ENCODE results near the gene NTN4. TPM values are rescaled to one million over a fixed set of nuclear protein-coding genes. Genes with fewer than 3 reads are reported as not detected.

The NTN4 gene
- total RNA-seq, 1 experiment from 2014 or later = 0.17 TPM

DNA sequence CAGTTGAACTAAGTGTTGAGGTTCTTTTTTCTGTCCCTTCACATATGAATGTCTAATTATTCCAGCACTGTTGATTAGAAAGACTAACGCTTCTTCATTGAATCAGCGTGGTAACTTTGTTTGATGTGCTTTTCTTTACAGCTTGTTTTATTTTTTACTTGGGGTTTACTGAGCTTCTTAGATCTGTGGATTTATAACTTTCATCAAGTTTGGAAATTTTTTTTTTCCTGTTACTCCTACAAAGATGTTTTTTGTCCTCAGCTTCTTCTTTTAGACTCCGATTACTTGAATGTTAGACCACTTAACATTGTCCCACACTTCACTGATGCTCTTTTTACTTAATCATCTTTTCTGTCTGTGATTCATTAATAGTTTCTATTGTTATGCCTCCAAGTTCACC lies 31.5 kb downstream of the NTN4 start:
- Histone ChIP-seq H3T11ph (ENCODE audit: low read length) (no peak overlapping the region), H3K56ac (ENCODE audit: insufficient read length, low read depth, low read length) (no peak overlapping the region), H3K79me2 (ENCODE audit: insufficient read depth, low read length) (no peaks in the 10 kb centered on the region), H2BK5ac (ENCODE audit: insufficient read length, low read length) (no peak overlapping the region), H4K8ac (replicated peaks; ENCODE audit: insufficient read length, low read depth, low read length) (no peak overlapping the region), H3K9ac (ENCODE audit: extremely low read depth, insufficient read length, low read length) (no peak overlapping the region), H4K91ac (ENCODE audit: insufficient read length, low read depth, low read length) (no peak overlapping the region), H2BK120ac (ENCODE audit: low read depth, low read length, poor library complexity, severe bottlenecking) (no peak overlapping the region), H3K18ac (ENCODE audit: insufficient read length, low read depth, low read length) (no peak overlapping the region), H2BK20ac (ENCODE audit: low read depth, low read length, poor library complexity, severe bottlenecking) (no peak overlapping the region), H3K27ac (ENCODE audit: insufficient read length, low read depth, low read length) (no peak overlapping the region), H3K9me3 (ENCODE audit: control insufficient read depth, low read depth, low read length) (no peaks in the 10 kb centered on the region), H3K79me1 (ENCODE audit: insufficient read depth, low read depth, low read length, poor library complexity, severe bottlenecking) (no peaks in the 10 kb centered on the region), H3K27me3 (ENCODE audit: insufficient read depth, low read length) (no peaks in the 10 kb centered on the region), H3K4me1 (ENCODE audit: insufficient read depth, low read length) (peaks cover 6% of the 10 kb centered on the region), H3K4ac (ENCODE audit: low read depth, low read length) (no peak overlapping the region), H3K23ac (ENCODE audit: insufficient read length, low read depth, low read length) (no peak overlapping the region), H3K4me2 (ENCODE audit: insufficient read depth, insufficient read length, low read length) (no peak overlapping the region), H3K14ac (ENCODE audit: insufficient read depth, low read length) (no peak overlapping the region), H3K23me2 (ENCODE audit: insufficient read length, low read depth, low read length, poor library complexity, severe bottlenecking) (no peaks in the 10 kb centered on the region), H2AFZ (ENCODE audit: low read length) (no peak overlapping the region), H4K5ac (ENCODE audit: insufficient read length, low read depth, low read length) (no peak overlapping the region), H2BK15ac (ENCODE audit: low read depth, low read length) (no peak overlapping the region), H2AK5ac (ENCODE audit: insufficient read length, low read length) (no peak overlapping the region), H4K20me1 (ENCODE audit: control insufficient read depth, insufficient read depth, insufficient read length) (no peaks in the 10 kb centered on the region), H2BK12ac (ENCODE audit: insufficient read length, low read depth, low read length) (no peak overlapping the region)
- Mint-ChIP-seq H3K27ac (no peak overlapping the region), H3K4me3 (no peak overlapping the region), H3K27me3 (ENCODE audit: low read depth) (no peaks in the 10 kb centered on the region), H3K9me3 (peaks cover 0 to 3% of the 10 kb centered on the region in 2 experiments; a peak in 1 of 5 replicates), H3K36me3 (ENCODE audit: insufficient read depth in 1 of 3, low read depth in 3 of 3) (no peaks in the 10 kb centered on the region), H3K4me1 (peaks cover 21 to 25% of the 10 kb centered on the region in 2 experiments)
- no peak for DNase-seq
- WGBS (ENCODE audit: extremely low coverage, insufficient read length, low lambda C conversion rate) = no CpG with 5 or more reads among the region's 3 CpGs
- TF ChIP-seq, protein P1, sequence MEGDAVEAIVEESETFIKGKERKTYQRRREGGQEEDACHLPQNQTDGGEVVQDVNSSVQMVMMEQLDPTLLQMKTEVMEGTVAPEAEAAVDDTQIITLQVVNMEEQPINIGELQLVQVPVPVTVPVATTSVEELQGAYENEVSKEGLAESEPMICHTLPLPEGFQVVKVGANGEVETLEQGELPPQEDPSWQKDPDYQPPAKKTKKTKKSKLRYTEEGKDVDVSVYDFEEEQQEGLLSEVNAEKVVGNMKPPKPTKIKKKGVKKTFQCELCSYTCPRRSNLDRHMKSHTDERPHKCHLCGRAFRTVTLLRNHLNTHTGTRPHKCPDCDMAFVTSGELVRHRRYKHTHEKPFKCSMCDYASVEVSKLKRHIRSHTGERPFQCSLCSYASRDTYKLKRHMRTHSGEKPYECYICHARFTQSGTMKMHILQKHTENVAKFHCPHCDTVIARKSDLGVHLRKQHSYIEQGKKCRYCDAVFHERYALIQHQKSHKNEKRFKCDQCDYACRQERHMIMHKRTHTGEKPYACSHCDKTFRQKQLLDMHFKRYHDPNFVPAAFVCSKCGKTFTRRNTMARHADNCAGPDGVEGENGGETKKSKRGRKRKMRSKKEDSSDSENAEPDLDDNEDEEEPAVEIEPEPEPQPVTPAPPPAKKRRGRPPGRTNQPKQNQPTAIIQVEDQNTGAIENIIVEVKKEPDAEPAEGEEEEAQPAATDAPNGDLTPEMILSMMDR (conservative IDR thresholded peaks at IDR 0.05) = no peak
